GM04504 (cell line): ENCODE data around the gene MPG.
A peak's percentile ranks its signal among the peaks of the same experiment; 100 is the strongest.

Experiments
- DNase-seq: peaks from one replicate; pipeline ENCODE4 v3.0.0-alpha.2; 2012; ENCODE audit warnings: low read depth

Gene MPG

DNA sequence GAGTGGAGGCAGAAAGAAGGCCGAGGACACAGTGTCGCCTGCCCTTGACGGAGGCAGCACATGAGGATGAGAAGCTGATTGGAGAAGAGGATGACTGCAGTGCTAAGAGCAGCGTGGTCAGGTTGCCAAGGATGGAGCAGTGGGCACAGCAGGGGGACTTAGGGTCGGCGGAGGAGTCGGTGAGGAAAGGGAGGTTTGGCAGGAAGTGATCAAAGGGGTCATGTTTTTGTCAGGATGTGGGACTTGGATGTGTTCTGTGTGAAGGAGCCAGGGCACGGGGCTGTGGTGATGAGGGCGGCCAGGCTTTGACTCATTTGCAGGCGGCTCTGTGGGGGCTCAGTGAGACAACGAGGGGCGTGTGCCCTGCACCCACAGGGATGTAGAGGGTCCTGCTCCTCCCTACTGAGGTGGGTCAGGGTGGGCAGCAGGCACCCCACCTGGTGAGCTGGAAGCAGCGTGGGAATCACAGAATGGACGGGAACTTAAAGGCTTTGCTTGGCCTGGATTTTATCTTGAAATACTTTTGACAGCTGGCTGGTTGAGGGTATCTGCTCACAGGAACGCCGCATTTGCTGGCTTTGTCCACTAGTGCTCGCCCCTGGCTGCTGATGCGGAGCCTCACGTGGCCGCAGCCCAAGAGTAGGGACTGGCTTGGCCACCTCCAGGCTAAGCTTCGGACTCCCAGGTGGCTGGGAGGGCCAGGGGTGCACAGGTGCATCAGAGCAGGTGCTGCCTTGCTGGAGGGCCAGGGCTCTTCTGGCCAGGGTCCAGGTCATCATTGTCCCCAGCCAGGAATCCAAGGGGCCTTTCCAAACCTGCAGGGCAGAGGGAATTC, 6.0 kb downstream of the MPG start:
- no peak for DNase-seq

DNA sequence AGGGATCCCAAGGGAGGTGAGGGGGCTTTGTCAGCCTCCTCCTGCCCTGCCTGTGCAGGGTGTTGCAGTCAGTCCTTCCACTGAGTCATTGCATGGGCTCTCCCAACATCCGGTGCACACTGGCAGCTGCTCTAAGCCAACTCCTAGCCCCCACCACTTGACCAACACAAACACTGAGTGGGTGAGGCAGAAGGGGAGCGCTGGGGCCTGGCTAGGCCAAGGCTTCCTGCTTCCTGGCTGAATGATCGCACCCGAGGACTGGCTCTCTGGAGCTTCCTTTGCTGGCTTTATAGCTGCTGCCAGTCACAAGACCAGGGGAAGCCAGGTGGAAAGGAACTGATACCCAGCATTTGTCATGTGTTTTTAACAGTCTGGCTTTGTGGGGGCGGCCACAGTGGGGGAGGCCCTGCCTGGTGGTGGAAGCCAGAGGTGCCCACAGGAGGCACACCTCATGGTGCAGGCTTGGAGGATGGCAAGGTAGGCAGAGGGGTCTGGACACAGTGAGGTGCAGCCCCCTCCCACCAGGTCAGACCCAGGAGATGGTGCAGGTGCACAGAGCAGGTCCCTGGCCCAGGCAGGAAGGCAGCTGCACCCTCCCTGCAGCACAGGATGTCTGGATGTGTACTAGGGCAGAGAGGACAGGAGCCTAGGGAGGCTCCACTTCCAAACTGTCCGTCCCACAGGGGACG, 6.8 kb downstream of the MPG start:
- peak; percentile 74 for DNase-seq

DNA sequence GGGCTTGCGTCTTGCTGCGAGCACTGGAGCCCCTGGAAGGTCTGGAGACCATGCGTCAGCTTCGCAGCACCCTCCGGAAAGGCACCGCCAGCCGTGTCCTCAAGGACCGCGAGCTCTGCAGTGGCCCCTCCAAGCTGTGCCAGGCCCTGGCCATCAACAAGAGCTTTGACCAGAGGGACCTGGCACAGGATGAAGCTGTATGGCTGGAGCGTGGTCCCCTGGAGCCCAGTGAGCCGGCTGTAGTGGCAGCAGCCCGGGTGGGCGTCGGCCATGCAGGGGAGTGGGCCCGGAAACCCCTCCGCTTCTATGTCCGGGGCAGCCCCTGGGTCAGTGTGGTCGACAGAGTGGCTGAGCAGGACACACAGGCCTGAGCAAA, 7.4 kb downstream of the MPG start:
- no peak for DNase-seq

DNA sequence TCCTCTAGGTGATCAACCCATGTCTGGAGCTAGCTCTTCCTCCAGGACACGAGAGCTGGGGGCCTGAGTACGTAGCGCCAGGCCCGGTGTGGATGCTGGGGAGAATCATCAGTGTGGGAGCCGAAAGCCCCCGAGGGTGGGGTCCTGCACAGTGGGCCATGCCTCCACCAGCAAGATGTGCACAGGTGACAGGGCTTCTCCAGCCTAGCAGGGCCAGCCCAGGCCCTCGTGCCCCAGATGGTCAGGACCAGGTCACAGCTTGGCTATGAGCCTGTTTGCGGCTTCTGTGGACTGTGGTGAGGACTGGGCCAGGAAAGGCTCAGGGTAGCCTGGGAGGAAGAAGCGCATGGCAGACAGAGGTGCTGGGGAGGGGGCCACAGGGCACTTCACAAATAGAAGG, 7.8 kb downstream of the MPG start:
- no peak for DNase-seq

DNA sequence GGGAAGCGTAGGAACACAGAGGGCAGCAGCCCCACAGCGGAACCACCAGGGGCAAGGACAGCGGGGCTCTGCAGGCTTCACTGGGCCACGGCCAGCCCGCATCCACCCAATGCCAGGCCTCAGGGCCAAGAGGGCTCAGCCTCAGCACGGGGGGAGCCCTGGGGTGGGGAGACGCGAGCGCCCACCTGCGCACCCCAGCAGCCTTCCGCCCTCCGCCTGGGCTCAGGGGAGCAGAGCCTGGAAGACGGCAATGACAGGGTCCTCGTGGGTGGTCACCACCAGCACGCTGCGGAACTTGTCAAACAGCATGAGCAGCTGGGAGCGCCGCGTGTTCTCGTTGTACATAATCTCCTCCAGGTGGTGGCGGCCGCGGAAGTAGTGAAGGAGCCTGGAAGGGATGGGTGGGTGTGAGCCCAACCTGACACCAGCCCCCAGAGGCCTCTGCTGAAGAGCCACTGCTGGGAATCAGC, 8.5 kb downstream of the MPG start:
- DNase-seq, result no peak

DNA sequence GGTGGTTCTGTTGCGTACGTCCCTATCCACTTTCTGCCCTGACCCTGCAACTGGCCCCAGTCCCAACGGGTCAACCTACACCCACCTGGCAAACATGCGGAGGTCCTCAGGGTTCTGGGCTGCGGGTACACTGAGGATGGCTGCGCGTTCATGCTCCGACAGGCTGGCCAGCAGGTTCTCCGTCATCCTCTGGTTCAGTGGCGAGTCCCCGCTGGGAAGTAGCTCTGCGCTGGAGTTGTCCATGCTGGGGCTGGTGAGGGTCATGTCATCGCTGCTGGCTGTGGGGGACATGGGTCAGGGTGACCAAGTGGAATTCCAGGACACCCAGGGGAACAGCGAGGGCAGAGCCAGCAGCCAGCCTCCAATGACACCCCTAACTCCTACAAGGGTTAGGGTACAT, 10.6 kb downstream of the MPG start:
- no peak for DNase-seq

DNA sequence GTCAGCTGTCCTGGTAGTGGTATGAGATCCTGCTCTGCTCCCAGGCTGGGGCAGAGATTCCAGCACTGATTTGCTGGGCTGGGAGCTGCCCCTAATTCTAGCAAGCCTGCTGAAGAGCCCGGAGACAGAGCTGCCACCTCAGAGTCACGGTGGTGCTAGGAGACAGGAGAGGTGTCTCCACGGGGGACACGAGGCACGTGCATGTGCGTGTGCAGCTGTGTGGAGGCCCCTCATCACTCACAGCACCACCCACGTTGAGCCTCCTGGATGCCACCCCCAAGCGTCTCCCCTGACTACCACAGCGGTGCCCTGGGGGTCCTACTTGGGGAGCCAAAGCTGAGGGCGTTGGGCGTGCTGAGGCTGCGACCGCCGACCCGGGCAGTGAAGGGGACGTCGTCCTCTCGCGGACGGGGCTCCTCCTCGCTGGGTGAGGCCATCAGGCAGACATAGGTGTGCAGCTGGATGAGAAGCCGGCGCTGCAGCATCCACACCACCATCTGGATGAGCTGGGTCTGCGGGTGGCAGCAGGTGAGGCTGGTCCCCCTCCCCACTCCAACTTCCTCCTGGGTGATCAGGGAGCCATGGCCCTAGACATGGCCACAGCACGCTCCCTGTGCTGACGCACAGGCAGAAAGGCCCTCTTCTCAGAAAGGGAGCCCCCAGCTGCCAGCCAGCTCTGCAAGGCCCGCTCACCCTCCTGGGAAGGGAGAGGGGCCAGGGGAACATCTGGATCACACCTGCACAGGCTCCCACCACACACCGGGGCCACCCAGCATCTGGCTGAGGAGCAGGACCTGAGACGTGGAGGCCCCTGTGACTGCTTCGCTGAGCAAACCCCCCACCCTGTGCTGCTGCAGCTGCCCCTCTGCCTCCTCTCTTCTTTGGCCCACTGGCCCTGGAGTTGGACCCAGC, 11.6 kb downstream of the MPG start:
- no peak for DNase-seq

DNA sequence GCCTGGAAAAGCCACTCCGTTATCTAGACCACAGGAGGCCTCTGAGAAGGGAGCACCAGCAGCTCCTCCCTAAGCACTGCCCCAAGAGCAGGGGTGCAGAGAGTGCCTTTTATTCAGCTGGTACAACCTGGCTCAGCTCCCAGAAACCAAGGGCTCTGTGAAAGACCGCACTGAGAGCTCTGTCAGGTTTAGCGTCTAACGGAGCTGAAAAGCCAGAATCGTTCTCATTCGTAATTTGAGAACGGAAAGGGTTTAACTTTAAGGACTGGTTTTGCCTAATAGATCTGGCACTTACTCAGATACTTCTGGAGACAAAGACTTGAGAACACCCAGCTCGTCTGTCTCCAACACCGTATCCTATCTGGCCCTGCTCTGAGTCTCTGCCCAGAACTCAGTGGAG, 13.5 kb downstream of the MPG start:
- DNase-seq, result no peak

DNA sequence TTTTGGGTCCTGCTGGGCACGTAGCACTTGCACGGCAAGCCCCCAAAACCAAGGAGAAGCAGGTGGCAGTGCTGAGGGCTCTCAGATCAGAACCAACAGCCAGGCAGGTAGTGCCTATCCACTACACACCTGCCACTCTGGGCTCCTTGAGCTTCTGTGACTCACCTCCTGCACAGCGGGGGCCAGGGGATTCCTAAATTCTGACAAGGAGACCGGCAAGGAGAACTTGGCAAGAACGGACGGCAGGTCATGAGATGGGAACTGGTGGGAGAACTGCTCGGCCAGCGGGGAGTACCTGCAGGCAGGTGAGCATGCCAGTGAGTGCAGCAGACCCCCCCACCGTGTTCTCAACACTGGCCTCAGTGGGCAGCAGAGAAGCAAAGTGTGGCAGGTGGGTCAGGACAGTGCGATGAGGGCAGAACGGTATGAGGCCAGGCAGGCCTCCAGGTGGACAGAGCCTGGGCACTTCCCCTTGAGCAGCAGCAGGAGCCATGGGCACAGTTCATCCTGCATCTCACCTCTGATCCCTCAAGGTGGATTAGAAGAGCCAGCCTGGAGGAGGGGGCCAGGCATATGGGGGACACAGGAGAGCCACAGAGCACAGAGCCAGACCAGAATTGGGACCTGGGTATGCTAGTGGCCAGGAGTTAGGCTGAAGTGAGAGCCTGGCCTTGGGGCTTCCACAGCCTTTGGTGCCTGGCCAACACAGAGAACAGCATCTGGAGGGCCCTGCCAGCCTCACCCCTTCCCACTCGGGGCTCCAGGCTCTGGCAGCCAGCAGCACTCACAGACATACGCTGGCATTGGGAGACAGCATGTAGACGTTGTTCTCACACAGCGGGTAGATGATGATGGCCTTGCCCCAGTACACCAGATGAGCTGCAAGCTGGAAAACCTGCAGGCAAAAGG, 14.7 kb downstream of the MPG start:
- DNase-seq, result no peak

DNA sequence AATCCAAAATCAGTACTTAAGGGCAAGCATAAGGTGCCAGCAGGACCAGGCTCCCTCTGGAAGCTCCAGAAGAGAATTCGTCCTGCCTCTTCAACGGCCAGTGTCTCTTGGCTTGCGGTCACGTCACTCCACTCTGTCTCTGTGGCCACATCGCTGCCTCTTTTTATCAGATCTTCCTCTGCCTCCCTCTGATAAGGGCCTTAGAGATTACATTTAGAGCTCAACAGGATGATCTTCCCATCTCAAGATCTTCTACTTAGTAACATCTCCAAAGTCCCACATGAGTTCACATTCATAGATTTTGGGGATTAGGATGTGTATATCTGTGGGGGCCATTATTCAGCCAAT, 16.9 kb downstream of the MPG start:
- no peak for DNase-seq

DNA sequence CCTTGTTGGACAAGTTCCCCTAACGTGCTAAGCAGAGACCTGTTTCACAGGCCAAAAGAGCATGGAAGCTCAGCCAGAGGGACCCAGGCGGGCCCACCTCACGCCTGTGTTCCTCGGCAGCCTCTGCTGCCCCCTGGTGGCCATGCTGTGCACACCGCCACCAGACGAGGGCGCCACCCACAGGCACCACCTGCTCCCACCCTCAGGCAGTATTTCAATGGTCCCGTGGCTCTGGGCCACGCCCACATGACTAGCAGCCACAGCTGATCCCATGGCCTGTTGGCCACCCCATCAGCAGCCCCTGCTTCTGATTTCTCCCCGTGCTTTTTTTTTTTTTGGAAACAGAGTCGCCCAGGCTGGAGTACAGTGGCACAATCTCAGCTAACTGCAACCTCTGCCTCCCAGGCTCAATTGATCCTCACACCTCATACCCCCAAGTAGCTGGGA, 18.9 kb downstream of the MPG start:
- peak; percentile 79 for DNase-seq

DNA sequence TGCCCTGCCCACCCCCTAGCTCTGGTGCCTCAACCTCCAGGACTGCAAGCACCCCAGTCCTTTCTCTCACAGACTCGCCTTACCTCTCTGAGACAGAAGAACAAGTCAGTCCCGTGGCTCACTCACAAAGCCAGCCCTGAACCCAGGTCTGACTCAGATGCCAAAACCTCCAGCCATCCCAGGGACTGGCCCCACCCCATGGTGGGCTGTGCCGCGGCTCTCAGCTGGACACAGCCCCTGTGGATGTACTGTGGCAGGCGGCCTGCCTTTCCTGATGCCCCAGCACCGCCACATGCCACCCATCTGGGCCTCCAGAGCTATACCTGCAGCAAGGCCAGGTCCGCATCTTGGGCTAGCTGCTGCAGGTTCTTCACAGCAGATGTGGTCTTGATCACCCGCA, 19.8 kb downstream of the MPG start:
- no peak for DNase-seq

DNA sequence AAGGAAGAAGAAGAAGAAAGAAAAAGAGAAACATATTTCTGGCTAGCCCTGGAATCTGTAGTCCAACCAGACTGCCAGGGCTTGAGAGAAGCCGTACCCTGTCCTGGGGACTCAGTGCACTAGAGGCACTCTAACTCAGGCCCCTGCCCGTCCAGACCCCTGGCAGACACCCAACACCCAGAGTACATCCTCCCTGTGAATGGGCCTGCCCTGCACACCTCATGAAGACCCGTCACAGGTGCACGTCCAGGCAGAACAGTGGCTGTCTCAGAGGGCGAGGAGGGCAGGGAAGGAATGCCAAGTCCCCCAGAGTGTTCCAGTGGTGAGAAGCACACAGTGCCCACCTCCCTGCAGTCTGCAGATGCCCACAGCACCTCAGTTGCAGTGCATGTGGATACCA, 23.0 kb downstream of the MPG start:
- DNase-seq, result no peak

DNA sequence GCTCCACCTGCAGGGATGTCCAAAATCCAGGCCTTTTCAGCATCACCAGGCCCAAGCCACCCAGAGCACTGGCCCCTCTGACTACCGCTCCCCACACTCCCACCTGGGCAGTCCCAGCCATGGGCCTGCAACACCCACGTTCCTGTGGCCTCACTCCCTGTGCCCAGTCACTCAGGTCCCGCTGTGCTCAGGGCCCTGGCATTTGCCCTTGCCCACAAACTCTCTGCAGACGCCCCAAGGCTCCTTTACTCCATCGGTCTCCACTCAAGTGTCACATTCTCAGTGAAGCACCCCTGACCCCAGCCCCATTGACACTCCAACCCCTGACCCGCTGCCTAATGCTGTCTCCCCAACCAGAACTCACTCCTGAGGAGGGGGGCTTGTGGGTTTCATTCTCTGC, 23.6 kb downstream of the MPG start:
- no peak for DNase-seq

DNA sequence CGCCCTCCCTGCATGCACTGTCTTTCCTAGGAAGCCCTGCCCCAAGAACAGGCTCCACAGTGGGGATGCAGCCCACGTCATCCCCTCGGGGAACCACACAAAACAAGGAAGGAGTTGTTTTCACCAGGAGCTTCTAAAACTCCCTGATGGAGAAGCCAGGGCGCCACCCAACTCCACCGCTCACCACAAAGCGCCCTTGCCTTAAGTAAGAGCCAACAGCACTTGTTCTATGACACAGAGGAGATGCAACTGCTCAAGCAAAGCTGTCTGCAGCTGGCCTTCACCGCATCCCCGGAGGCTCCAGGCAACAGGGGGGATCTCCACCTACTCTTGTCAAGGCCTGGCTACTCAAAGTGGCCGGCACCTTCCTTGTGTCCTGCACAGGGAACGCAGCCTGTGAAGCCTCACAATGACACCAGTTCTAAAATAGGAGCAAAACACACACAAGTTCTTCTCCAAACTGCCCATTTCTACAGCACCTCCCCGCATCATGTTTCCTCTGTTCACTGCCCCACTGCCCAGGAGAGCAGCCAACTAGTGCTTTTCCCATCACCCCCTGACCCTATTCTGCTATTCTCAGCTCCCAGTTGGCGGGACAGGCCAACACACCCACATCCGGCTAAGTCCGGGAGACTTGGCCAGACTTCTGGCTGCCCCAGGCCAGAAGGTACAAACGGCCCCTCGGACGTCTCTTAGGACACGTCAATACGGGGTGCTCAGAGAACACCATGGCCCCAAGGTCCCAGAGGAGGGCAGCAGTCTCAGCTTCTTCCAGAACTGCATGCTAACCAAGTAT, 24.2 kb downstream of the MPG start:
- DNase-seq, result no peak

DNA sequence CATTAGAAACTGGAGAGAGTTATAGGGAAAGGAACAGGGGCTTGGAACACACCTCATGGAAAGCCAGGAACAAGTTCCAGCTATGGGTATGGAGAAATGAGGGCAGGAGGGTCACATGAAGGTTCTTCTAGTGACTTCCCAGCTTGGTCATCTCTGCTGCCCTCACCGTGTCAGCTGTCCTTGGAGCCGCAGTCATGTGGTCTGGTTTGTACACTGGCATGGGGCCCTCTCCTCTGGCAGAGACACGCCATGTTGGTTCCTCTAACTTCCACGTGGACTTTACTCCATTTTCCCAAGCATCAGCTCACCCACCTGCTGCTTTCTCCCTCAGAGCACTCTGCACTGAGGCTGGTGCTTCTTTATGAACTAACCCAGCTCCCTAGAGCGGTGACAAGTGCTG, 26.3 kb downstream of the MPG start:
- no peak for DNase-seq

DNA sequence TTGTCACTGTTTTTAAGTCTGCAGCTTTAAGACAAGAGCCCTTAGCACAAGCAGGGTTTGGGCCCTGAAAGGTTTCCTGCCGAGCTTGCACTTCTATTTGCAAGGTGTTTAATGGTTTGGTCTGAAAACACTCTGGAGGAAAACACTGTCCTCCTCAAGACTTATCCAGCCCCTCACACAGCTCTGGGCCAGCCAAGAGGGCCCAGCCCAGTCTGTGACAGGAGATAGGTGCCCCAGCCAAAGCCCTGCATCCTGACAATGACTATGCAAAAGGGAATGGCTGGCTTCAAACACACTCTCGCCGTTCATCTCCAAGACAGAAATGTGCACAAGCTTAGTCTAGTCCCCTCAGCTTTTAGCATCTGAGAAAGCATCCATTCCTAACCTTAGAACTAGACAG, 26.9 kb downstream of the MPG start:
- DNase-seq, result no peak

DNA sequence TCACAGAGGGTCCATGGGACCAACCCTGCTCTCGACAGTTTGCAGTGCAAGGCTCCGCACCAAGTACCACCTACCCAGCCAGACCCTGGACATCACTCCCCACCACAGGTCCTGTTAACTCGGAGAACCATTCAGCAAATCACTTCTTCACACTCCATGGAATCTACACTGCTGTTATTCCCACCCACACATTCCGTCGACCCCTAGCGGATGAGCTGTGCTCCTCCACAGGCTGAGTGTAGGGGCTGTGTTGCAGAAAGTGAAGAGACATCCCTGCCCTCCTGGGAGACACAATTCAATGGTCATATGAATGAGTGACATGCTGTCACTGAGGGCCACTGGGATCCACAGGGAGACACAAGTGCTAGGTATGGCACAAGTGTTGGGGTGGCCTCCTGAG, 27.5 kb downstream of the MPG start:
- no peak for DNase-seq

DNA sequence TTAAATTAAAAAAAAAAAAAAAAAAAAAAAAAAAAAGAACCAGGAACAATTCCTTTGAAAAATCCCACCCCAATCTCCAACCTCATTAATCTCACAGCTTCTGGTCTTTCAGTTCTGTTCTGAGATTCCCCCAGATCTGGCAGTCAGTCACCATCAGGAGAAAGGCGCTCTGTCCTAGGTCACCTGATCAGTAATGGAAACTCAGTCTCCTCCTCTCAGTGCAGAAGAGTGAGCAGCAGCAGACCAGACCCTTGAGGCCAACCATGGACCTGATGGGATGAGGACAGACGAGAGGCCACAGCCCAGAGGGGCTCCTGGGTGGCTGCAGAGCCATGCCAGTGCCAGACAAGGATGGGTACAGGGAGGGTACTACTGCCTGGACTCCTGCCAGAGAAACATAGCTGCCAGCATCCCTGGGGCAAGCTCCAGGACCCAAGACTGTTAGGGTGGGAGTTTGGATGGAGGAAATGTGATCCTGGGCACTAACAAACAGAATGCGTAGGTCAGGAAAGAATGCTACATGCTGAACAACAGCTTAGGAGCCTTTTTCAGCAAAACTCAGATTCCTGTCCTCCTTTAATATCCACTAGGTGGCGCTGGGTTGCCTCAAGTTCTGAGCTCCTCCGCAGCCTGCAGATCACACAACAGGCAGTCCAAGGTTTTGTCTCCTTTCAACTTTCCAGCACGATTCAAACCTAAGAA, 28.7 kb downstream of the MPG start:
- peak; percentile 48 for DNase-seq

DNA sequence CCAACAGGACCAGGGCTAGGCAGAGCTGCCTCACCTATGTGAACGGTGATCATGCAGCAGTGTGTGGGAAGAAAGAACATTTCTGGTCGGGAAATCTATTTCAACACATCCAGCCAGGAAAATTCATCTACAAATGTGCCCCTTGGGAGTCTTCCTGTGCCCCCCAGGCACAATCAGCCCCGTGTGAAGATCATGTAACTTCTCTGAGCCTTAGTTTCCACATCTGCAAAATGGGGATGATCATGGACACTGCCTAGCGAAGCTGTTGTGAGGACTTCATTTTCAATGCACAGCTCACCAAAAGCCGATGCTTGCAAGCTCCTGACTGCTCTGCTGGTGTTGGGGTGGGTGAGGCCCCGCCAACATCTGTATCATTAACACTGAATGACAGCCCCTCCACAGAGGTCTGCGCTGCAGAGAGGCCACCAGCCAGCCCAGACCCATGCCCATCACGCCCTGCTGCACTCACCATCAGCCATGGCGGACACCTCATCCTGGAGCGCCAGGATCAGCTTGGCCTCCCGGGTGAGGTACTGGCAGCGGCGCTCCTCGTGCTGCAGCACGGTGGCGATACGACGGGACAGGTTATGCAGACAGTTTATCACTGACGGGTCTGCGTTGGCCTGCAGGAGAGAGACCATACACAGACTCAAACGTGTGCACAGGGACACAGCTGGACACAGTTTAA, 34.3 kb downstream of the MPG start:
- no peak for DNase-seq
